ENCODE measurements around the gene TERB1.

DNA sequence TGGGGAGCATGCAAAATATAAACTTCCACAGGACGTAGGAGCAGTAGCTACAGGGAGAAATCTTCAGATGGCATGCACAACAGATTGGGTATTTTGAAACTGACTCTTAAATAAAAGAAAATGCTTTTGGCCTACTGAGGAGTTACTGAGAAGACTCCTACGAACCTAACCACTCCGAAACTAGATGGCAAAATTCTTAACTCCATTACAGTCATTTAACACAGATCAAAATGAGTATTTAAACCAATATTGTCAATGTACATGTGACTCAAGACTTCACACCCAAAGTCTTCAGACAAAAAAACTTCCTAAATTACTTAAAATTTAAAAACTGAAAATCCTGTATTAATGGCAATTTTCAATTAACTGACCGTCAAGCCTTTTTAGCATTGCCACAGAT lies 8.4 kb upstream of the TERB1 start:
- TF ChIP-seq, protein P1, sequence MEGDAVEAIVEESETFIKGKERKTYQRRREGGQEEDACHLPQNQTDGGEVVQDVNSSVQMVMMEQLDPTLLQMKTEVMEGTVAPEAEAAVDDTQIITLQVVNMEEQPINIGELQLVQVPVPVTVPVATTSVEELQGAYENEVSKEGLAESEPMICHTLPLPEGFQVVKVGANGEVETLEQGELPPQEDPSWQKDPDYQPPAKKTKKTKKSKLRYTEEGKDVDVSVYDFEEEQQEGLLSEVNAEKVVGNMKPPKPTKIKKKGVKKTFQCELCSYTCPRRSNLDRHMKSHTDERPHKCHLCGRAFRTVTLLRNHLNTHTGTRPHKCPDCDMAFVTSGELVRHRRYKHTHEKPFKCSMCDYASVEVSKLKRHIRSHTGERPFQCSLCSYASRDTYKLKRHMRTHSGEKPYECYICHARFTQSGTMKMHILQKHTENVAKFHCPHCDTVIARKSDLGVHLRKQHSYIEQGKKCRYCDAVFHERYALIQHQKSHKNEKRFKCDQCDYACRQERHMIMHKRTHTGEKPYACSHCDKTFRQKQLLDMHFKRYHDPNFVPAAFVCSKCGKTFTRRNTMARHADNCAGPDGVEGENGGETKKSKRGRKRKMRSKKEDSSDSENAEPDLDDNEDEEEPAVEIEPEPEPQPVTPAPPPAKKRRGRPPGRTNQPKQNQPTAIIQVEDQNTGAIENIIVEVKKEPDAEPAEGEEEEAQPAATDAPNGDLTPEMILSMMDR (IDR thresholded peaks at IDR 0.05; ENCODE audit: extremely low read depth in 1 of 2, insufficient read depth in 1 of 2, low read depth in 1 of 2, low read length in 2 of 2) = no peak
- TF ChIP-seq POLR2A (IDR thresholded peaks at IDR 0.05; ENCODE audit: low read depth, low read length) (no peak), MYC (IDR thresholded peaks at IDR 0.05; ENCODE audit: low read depth, low read length) (no peak), EZH2 (IDR thresholded peaks at IDR 0.05; ENCODE audit: borderline replicate concordance, low read depth, low read length, severe bottlenecking) (no peak), POLR2AphosphoS5 (IDR thresholded peaks at IDR 0.05; ENCODE audit: insufficient read depth, low read depth, low read length) (no peak), JUN (IDR thresholded peaks at IDR 0.05; ENCODE audit: borderline replicate concordance, insufficient read depth, insufficient read length, low read depth) (no peak), FOS (IDR thresholded peaks at IDR 0.05; ENCODE audit: borderline replicate concordance, insufficient read depth, low read length) (no peak), GATA2 (IDR thresholded peaks at IDR 0.05; ENCODE audit: insufficient read depth, insufficient read length, low read depth, low read length) (no peak)
- TF ChIP-seq, protein P2, sequence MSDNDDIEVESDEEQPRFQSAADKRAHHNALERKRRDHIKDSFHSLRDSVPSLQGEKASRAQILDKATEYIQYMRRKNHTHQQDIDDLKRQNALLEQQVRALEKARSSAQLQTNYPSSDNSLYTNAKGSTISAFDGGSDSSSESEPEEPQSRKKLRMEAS (IDR thresholded peaks at IDR 0.05; ENCODE audit: insufficient read depth, insufficient read length) = no peak

All from endothelial cell of umbilical vein (primary cell).